Measurements from ENCODE around the gene CNNM4. TPM values are rescaled to one million over a fixed set of nuclear protein-coding genes. Genes with fewer than 3 reads are reported as not detected.

The CNNM4 gene
- total RNA-seq, 1 donor from 2014 or later = 15.5 TPM

DNA sequence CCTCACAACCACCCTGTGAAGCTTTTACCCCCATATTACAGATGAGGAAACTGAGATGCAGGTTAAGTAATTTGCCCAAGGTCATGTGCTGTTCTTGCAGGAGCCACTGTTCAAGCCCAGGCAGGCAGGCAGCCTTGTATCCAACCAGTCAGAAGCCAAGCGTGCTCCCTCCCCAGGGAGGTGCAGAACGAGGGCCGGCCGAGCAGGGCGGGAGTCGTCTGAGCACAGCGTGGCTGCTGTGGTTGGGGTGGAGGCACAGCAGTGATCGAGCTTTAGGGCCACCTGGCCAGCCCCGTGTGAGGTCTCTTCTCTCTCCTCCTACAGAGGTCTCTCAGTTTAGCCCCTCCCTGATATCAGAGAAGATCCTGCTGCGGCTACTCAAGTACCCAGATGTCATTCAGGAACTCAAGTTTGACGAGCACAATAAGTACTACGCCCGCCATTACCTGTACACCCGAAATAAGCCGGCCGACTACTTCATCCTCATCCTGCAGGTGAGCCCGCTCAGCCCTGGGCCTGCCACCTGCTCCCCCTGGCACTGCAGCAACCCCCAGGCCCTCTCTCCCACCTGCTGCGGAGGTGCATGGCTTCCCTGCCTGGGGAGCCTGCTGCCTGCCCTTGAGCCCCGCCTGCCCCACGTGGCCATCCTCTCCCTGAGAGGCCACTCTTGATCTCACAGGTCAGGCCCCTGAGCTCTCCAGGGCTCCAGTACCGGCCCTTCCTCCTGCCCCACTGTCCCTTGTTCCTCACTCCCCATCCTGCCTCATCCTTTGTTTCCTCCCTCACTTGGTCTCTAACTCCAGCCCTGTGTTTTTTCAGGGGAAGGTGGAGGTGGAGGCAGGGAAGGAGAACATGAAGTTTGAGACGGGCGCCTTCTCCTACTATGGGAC is 38.3 kb downstream of the CNNM4 start:
- H3K36me3 ChIP-seq = peaks cover 3% of the 10 kb centered on the region

DNA sequence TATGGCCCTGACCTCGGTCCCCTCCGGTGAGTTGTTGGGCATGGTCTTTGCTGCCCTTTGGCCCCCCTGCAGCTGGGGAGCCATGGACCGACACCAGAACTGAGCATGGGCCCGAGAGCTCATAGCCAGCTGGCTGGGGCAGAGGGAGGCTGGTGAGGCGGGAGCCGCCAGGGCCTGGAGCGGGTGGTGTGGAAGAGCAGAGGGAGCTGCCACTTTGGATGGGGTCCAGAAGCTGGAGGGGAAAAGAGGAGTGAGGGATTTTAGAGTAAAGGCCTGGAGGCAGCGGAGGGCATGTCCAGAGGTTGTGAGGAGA is 38.9 kb downstream of the CNNM4 start:
- no peak overlapping the region for H3K27ac ChIP-seq
- Mint-ChIP-seq H3K4me1 (no peaks in the 10 kb centered on the region), H3K9me3 (no peaks in the 10 kb centered on the region), H3K27me3 (ENCODE audit: insufficient read depth, low read depth) (peaks cover 3% of the 10 kb centered on the region), H3K36me3 (peaks cover 3% of the 10 kb centered on the region), H3K27ac (no peak overlapping the region), H3K4me3 (no peak overlapping the region)
- no peak for DNase-seq (ENCODE audit: low spot score)
- no peak overlapping the region for H2AFZ ChIP-seq (replicated peaks)
- no peaks in the 10 kb centered on the region for H3K79me2 ChIP-seq (ENCODE audit: low read depth)
- no peaks in the 10 kb centered on the region for H3K27me3 ChIP-seq
- peaks cover 12% of the 10 kb centered on the region for H4K20me1 ChIP-seq (ENCODE audit: low read depth)
- no peak overlapping the region for H3K9ac ChIP-seq
- H3F3A ChIP-seq (ENCODE audit: low read depth) = peaks cover 16% of the 10 kb centered on the region
- H3K36me3 ChIP-seq = peaks cover 3% of the 10 kb centered on the region
- H3K4me3 ChIP-seq = no peak overlapping the region
- H3K9me3 ChIP-seq (ENCODE audit: low read depth) = no peaks in the 10 kb centered on the region
- no peaks in the 10 kb centered on the region for H3K4me1 ChIP-seq
- H3K4me2 ChIP-seq = no peak overlapping the region
- TF ChIP-seq, protein P1, sequence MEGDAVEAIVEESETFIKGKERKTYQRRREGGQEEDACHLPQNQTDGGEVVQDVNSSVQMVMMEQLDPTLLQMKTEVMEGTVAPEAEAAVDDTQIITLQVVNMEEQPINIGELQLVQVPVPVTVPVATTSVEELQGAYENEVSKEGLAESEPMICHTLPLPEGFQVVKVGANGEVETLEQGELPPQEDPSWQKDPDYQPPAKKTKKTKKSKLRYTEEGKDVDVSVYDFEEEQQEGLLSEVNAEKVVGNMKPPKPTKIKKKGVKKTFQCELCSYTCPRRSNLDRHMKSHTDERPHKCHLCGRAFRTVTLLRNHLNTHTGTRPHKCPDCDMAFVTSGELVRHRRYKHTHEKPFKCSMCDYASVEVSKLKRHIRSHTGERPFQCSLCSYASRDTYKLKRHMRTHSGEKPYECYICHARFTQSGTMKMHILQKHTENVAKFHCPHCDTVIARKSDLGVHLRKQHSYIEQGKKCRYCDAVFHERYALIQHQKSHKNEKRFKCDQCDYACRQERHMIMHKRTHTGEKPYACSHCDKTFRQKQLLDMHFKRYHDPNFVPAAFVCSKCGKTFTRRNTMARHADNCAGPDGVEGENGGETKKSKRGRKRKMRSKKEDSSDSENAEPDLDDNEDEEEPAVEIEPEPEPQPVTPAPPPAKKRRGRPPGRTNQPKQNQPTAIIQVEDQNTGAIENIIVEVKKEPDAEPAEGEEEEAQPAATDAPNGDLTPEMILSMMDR (IDR thresholded peaks at IDR 0.05) = no peak
- TF ChIP-seq EZH2 (IDR thresholded peaks at IDR 0.05) = no peak
- TF ChIP-seq EZH2phosphoT487 (IDR thresholded peaks at IDR 0.05) = no peak

More for the DNA sequence above, 38.3 kb downstream of the CNNM4 start:
- Mint-ChIP-seq H3K4me3 (no peak overlapping the region), H3K36me3 (peaks cover 3% of the 10 kb centered on the region), H3K4me1 (peaks cover 2% of the 10 kb centered on the region), H3K27ac (no peak overlapping the region), H3K9me3 (no peaks in the 10 kb centered on the region), H3K27me3 (ENCODE audit: insufficient read depth, low read depth) (peaks cover 3% of the 10 kb centered on the region)
- no peak overlapping the region for H2AFZ ChIP-seq (replicated peaks)
- no peak overlapping the region for H3K27ac ChIP-seq
- TF ChIP-seq EZH2 (IDR thresholded peaks at IDR 0.05) (no peak), EZH2phosphoT487 (IDR thresholded peaks at IDR 0.05) (no peak)
- TF ChIP-seq, protein P1 (IDR thresholded peaks at IDR 0.05) = no peak
- no peak for DNase-seq (ENCODE audit: low spot score)
- H3K9ac ChIP-seq = no peak overlapping the region
- no peaks in the 10 kb centered on the region for H3K27me3 ChIP-seq
- H3K4me2 ChIP-seq = no peak overlapping the region
- peaks cover 12% of the 10 kb centered on the region for H4K20me1 ChIP-seq (ENCODE audit: low read depth)
- no peak overlapping the region for H3K4me3 ChIP-seq
- peaks cover 16% of the 10 kb centered on the region for H3F3A ChIP-seq (ENCODE audit: low read depth)
- no peaks in the 10 kb centered on the region for H3K9me3 ChIP-seq (ENCODE audit: low read depth)
- H3K79me2 ChIP-seq (ENCODE audit: low read depth) = no peaks in the 10 kb centered on the region
- H3K4me1 ChIP-seq = no peaks in the 10 kb centered on the region

DNA sequence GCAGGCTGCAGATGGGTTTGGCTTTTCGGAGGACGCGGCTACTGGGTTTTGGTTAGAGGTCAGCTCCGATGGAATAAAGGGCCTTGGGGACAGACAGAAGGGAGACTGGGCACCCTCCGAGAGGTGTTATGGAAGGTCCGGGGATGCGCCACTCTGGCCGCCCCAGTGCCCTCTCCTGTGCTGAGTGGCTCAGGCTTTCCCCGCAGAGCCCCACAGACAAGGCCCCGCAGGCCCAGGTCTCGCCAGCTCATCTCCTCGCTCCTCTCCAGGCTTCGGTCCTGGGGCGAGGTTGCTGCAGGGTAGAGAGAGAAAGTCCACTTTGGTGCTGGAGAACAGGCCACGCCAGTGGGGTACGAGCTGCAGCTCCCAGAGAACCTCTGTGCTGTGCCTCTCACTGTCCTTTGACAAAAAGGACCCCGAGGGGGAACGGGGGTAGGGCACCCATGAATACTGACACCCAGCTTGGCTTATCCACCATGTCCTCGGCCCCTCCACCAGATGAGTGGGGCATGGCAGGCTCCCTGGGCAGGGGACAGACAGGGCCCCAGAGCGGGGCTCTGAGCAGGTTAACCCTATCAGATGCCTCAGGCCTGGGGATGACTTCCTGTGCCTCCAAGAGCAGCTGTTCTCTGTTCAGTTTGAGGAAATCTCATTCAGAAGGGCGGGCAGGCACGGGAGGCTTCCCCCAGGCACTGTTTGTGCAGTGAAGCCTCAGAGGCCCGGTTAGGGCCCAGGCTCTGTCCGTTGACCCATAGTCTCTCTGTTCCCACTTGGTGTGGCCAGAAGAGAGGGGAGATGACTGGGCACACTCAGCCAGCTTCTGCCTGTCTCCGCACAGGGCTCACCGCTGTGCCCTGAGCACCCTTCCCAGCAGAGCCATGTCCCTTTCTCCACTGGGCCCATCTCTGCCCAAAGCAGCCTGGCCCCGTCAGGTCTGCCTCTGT is 39.6 kb downstream of the CNNM4 start:
- peaks cover 12% of the 10 kb centered on the region for H4K20me1 ChIP-seq (ENCODE audit: low read depth)
- H3K9ac ChIP-seq = no peak overlapping the region
- Mint-ChIP-seq H3K4me1 (peaks cover 3% of the 10 kb centered on the region), H3K27me3 (ENCODE audit: insufficient read depth, low read depth) (peaks cover 3% of the 10 kb centered on the region), H3K9me3 (no peaks in the 10 kb centered on the region), H3K27ac (no peak overlapping the region), H3K36me3 (peaks cover 3% of the 10 kb centered on the region), H3K4me3 (no peak overlapping the region)
- H2AFZ ChIP-seq (replicated peaks) = no peak overlapping the region
- H3K36me3 ChIP-seq = peaks cover 3% of the 10 kb centered on the region
- no peaks in the 10 kb centered on the region for H3K79me2 ChIP-seq (ENCODE audit: low read depth)
- H3K27ac ChIP-seq = no peak overlapping the region
- H3K4me3 ChIP-seq = no peak overlapping the region
- H3F3A ChIP-seq (ENCODE audit: low read depth) = peaks cover 23% of the 10 kb centered on the region
- H3K27me3 ChIP-seq = no peaks in the 10 kb centered on the region
- no peak for TF ChIP-seq EZH2 (IDR thresholded peaks at IDR 0.05)
- no peaks in the 10 kb centered on the region for H3K9me3 ChIP-seq (ENCODE audit: low read depth)
- H3K4me1 ChIP-seq = peaks cover 4% of the 10 kb centered on the region
- H3K4me2 ChIP-seq = no peak overlapping the region
- no peak for DNase-seq (ENCODE audit: low spot score)
